NCI-H69 (cell line): Measurements from ENCODE around the gene VPS9D1.
A peak's percentile ranks its signal among the peaks of the same experiment; 100 is the strongest.

Experiments used
- DNase-seq: peaks from one replicate; lab custom pipeline; 2025; lab: John Stamatoyannopoulos, UW

The VPS9D1 gene

DNA sequence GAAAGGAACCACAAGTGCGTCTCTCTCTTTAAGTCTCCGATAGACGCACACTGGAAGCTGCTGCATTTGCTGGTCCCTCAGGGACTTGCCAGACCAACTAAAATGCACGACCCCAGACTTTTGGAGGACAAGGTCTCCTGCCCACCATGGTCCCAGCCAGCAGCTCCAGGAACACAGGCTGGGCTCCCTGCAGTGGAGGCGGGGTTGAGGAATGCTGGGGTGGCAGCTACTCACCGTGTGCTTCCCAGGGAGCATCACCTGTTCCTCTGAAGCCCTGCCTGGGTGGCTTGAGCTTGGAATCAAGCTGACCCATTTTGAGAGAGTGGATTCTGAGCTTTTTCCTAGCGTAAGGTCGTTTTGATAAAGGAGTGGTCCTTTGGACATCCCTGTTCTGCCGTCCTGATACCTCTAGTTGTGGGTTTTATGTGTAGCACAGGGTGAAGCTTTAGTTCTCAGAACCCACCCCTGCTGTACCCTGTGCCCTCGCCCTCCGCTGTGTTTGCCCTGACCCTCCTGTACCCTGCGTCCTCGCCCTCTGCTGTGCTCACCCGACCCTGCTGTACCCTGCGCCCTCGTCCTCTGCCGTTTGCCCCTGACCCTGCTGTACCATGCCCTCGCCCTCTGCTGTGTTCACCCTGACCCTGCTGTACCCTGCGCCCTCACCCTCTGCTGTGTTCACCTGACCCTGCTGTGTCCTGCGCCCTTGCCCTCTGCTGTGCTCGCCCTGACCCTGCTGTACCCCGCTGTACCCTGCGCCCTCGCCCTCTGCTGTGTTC, 11.6 kb upstream of the VPS9D1 start:
- DNase-seq, result no peak

DNA sequence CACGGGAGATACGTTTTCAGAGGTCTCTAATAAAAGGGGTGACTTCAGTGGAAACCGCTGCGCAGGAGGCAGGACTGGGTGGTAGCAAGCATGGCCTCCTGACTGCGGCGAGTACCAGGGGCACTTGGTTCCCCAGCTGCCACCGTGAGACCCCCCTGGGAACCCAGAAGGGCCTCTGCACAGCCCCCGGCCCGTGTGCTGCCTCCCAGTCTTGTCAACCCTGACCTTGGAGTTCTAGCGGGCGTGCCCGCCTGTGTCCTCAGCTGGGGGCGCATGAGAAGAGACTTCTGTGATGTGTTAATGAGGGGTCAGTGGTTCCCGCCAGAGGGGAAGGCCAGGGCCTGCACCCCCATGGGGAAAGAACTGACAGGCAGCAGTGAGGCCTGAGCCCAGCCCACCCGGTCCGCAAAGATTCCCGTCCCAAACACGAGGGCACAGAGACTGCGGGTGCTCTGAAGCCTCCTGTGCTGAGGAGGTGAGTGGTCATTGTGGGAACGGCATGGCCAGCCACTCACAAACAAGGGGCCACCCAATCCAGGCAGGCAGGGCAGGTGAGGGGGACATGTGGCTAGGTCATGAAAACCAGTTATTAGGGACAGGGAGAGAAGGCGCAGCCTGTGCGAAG, 10.0 kb upstream of the VPS9D1 start:
- DNase-seq, result no peak

DNA sequence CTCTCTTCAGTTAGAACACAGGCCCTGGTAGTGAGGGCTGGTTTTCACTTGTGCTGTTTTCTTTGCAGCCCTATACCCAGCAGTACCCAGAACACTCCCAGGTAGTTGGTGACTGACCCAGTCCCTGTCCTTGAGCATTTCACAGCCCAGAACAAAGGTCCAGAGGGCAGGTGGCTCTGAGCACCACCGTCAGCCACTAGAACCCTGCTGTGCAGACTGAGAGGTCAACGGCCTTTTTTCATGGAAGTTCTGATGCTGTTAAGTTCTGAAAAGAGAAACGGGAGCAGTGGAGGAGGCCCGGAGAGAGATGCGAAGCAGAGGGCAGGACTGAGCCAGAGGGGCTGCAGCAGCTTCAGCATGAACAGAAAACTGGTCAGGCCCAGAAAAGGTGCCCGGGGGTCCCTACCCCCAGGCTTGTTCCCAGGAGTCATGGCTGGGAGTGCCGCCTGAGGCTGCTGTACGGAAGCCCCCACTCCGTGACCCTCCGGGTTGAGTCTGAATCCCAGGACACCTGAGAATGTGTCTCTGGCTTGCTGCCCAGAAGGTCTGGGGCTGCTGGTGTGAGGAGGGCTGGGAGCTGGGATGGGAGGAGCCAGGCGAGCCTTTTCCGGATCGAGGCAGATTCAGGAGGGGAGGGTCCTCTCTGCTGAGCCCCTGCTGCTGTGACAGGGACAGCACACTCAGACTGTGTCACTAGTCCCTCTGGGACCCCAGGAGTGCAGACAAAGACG, 9.3 kb upstream of the VPS9D1 start:
- DNase-seq, result peak; percentile 10

DNA sequence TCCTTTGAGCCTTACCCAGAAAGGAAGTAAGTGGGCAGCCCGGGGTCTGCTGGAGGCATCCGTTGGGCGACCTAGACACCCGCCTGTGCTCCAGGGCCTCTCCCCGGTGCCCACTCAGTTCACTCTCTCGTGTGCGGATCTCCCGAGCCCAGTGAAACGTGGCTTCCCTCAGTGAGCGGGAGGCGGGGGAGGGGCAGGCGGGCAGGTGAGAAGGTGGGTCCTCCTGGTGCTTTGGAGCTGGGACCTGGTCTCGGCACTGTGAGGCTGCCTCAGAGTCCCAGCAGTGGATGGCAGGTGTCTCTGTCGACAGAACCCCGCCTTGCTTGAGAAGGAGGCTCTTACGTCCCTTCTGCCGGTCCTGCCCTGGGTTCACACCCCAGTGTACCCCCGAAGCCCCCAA, 8.6 kb upstream of the VPS9D1 start:
- DNase-seq, result no peak

DNA sequence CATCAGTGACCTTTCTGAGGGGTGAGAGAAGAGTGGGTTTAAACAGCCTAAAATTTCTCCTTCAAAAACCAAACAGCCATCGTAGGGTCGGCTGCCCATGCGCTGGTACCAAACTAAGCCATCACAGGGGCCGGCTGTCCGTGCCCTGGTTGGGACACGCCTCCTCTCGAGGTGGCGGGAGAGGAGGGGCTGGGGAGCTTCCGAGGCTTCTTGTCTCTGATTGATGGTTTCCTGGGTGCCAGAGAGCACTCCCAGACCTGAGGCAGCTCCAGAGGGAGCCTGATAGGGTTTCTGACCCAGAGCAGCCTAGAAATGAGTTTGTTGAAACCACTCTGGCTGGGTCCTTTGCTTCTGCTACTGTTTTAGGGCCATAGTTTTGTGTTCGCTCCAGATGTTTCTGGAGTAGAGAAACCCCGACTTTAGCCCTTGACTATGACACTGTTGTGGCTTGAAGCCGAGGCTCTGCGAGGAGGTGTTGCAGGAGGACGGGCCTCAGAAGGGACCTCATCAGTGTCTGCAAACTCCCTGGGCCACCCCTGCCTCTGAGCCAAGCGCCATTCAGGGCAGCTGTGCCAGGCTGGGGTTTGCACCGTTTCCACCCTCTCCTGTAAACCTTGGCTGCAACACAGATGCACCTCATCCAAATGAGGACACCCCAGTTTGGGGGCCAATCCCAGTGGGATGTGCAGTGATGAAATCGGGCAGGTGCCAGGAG, 6.9 kb upstream of the VPS9D1 start:
- DNase-seq, result no peak

DNA sequence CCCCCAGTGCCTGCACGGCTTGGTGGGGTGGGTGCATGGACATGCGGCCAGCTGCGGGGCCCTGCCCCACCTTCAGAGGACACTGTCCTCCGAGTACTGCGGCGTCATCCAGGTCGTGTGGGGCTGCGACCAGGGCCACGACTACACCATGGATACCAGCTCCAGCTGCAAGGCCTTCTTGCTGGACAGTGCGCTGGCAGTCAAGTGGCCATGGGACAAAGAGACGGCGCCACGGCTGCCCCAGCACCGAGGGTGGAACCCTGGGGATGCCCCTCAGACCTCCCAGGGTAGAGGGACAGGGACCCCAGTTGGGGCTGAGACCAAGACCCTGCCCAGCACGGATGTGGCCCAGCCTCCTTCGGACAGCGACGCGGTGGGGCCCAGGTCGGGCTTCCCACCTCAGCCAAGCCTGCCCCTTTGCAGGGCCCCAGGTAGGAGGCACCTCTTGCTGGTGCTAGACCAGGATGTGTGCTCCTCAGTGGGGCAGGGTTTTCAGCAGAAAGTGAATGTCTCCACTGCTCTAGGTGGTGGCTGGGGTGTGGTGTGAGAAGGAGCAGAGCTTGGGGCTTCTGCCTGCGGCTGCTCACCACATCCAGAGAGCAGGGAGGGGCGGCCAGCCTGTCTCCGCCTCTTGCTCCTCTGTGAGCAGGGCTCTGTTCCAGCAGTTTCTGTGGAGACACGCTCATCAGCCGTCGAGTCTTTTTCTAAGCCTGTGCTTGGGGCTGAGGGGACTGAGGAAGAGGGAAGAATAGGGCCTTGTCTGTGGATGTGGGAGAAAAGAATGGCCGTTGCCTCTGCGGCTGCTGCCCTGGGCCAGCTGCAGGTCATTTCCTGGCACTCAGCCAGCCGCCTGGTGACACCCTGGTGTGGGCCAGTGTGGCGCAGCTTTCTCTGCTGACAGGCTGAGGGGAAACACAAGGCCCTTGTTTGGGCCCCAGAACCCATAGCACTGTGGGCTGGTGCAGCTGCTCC, 2.9 kb upstream of the VPS9D1 start:
- no peak for DNase-seq

DNA sequence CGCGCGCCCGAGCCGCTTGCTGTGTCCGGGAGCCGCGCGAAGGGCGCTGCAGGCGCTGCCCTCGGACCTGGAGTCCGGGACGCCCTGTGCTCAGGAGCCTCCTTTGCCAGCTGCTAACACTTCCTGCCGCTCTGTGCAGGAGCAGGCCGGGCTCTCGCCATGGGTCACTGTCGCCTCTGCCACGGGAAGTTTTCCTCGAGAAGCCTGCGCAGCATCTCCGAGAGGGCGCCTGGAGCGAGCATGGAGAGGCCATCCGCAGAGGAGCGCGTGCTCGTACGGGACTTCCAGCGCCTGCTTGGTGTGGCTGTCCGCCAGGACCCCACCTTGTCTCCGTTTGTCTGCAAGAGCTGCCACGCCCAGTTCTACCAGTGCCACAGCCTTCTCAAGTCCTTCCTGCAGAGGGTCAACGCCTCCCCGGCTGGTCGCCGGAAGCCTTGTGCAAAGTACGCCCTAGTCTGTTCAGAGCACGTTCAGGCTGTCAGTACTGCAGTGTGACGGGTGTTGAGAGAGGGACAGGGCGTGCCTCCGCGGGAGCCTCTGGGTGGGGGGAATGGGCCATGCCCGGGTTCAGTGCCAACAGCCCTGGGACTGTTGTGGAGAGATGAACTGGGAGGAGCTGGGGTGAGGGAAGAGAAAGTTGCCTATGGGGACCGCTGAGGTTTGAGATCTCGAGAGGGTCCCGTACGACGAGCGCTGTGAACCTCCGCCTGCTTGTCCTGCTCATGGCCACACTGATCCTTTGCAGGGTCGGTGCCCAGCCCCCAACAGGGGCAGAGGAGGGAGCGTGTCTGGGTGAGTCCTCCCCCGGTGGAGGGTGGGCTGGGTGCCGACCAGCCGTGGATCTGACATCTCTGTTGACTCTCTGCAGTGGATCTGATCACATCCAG, 1.9 kb upstream of the VPS9D1 start:
- DNase-seq, result no peak

DNA sequence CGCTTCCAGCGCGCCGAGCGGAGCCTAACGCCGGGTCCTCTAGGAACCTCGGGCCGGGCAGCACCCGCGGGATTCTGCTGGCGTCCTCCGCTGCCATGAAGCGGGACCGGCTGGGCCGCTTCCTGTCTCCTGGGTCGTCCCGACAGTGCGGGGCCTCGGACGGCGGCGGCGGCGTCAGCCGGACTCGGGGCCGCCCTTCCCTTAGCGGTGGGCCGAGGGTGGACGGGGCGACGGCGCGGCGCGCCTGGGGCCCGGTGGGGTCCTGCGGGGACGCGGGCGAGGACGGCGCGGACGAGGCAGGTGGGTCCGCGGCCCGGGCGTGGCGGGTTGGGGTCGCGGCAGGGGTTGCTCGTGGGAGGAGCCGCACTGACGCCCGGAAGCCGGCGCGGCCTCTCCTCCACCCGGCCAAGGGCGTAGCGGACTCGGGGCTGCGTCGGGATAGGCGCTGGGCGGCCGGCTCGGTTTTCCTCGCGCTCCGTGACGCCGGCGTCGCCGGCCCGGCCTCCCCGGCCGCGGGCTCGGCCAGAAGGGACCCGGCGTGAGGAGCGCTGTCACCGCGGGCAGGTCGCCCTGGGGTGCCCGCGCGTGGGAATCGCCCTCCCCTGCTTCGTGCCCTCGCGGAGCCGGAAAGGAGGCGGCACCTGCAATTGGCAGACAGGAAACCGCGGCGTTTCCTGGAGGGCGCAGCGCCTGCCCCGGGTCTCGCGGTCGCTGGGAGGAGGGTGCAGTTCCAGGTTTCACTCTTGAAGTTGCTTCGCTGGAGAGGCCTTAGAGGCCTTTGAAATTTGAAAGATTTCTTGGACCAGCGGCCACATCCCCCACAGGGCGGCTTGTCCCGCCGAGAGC, 1.1 kb upstream of the VPS9D1 start:
- peak; percentile 58 for DNase-seq

DNA sequence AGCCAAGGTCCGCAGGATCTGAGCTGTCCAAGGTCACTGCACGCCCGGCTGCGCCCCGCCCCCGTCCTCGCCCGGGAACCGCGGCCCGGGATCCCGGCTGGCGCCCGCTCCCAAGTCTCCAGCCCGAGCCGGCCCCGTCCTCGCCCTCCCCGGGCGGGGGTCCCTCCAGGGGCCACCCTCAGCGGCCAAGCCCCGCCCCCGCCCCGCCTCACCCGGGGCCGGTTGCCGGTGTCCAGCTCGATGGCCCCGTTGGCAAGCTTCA, 216 bp downstream of the VPS9D1 start:
- DNase-seq, result no peak

DNA sequence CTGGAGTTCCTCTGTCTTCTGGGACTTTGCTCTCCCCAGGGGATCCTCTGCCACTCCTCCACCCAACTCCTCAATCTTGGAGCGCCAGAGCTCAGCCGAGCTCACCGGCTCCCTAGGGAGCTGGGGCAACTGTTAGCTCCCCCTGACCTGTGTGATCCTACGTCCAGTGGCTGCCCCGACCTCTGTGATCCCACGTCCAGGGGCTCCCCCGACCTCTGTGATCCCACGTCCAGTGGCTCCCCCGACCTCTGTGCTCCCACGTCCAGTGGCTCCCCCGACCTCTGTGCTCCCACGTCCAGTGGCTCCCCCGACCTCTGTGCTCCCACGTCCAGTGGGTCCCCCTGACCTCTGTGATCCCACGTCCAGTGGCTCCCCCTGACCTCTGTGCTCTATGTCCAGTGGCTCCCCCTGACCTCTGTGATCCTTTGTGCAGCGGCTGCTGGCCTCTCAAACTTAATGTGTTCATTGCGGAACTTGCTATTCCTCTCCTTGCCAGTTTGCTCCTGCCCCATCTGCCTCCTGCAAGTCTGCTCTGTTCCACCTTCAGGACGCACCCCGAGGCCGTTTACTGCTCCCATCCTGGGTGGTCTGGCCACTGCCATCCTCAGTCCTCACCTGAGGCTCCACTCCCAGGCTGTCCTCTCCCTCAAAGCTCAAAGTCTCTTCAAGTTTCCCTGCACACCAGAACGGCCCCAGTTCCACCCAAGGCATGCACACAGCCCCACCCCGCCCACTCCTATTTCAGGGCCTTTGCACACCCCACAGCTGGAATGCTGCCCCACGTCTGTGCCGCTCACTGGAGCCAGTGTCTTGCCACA, 2.8 kb downstream of the VPS9D1 start:
- DNase-seq, result no peak

DNA sequence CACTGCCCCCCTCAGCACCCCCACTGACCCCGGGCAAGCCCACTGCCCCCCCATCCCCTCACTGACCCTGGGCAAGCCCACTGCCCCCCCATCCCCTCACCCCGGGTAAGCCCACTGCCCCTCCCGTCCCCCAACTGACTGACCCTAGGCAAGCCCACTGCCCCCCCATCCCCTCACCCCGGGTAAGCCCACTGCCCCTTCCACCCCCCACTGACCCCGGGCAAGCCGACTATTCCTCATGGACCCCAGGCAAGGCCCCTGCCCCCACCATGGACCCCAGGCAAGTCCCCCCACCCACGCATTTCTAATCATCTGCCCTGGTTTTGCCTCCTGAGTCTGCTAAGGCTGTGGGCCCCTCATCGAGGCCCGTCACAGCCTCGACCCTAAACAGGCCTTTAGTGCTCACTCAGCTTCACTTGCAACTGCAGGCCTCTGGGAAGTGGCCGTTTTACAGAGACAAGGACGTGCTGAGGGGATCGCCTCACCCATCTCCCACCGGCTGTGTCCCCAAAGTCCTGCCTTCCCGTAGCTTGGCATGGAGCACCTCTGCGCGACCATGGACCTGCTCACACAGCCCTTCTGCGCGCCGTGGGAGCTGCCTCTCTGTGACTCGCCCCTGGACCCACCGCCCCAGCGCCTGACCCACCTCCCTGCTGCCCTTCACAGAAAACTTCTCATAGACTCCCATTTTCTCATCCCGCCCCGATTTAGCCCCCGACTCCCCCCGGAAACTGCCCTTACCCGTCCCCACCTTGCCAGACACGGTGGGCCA, 3.6 kb downstream of the VPS9D1 start:
- DNase-seq, result no peak

DNA sequence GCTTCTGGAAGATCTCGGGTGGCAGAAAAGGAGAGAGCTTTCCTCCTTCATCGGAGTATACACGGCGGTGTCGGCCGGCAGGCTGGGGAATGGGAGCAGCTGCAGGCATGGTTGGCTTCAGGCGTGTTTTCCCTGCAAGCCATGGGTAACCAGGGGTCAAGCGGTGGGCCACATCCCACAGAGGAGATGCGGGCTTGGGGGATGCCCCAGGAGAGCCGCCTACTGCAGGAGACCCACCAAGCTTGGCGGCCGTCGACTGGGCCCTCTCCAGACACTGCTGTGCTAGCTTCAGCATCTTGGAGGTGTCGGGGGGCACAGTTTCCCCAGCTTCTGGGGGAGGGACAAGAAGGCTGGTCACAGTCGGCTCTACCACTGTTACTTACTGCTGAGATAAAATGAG, 4.2 kb downstream of the VPS9D1 start:
- no peak for DNase-seq

DNA sequence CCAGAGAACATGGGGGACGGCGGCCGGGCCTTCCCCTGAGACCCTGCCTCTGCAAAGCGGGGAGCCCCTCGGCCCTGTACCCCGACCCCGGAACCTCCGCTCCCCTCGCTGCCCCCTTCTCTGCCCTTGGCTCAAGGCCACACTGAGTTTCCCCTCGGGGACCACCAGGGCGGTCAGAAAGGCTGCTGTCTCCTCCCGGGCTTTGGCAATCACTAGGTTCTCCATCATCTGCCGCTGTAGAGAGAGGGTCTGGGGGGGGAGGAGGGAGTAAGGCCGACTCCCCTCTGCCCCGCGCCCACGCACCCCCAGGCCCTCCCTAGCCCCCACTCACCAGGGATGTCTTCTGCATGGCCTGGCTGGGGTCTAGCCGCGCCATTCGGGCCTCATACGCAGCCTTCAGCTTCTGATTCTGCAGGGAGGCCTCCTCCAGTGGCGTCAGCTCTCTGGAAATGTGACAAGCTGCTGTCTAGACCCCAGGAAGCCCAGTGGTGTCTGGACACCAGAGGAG, 8.4 kb downstream of the VPS9D1 start:
- DNase-seq, result peak; percentile 11

DNA sequence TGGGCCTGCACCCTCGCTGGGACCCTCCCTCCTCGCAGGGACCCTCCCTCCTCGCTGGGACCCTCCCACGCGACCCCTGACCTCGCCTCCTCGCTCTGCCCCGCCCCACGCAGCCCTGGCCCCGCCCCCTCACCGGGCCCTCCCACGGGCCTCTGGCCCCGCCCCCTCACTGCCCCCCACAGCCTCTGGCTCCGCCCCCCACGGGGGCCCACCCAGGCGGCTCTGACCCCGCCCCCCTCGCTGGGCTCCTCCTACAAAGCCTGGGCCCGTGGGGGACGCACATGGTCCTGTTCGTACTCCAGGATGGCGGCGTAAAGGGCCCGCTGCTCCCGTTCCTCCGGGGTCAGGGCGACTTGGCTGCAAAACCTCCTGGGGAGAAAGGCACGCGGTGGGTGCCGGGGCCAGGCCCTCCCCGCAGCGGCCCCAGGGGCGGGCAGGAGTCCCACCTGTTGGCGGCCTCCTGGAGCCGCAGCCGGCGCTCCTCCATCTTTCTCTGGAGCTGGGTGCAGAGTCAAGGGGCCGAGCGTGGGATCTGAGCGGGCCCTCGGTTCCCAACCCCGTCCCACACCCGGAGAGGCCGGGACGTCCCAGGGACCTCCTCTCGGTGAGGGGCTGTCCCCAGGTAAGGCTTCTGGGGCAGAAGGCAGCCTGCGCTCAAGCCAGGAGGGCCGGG, 9.0 kb downstream of the VPS9D1 start:
- peak; percentile 65 for DNase-seq

DNA sequence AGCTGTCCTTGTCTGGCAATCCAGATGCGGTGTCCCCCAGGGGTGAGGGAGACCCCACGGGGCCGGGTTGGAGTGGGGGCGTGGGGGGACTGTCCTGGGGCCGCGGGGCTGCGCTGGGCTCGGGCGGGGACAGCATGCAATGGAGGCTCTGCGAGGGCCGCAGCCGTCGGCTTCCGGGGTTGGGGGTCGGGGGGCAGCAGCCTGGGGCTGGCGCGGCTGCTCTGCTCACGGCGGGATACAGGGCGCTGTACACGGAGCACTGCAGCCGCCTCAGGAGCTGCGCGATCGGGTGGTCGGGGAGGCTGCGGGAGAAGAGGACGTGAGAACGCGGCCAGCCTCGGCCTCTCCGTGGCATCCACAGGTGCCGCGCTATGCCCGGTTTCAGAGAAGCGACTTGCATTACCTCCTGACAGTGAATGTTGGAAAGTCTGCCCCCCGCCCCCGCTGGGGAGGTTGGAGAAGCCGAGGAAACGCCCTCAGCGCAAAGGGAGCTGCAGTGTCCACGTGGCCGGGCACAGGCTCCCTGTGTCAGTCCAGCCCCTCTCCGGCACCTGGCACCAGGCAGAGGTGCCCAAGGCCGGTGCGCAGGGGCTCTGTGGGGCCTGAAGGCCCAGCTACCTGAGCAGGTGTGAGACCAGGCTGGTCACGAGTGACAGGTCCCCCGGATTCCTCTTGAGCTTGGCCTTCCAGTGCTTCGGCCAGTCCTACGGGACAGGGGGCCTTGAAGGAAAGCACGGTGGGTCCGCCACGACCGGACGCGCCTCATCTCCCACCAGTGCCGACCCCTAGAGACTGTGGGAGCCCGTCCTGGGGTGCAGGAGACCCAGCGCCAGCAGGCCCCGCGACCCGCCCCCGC, 9.8 kb downstream of the VPS9D1 start:
- DNase-seq, result peak; percentile 37

DNA sequence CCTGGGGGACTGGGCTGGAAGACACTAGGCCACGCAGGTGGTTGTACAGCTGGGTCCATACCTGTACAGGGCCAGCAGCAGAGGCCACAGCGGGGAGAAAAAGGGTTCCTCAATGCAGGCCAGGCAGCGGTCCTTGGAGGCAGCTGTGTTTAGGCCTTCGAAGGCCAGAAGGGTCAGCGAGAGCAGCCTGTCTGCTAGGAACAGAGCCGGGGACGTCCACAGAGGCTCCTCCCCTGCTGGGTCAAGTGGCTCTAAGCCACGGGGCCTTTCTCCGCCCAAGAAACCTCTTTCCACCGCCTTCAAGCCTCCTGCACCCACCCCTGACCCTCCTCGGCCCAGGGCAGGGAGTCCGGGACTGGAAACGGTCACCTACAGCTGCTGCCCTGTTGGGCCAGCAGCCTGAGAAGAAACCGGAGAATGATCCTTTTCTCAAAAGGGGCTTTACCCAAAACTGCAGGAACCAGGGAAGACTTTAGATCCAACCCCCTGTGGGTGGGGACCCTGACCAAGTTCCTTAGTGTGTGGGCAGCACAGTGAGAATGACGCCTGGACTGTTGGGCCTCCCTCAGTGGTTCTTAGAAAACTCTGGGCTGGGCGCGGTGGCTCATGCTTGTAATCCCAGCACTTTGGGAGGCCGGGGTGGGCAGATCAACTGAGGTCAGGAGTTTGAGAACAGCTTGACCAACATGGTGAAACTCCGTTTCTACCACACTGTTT, 10.8 kb downstream of the VPS9D1 start:
- DNase-seq, result no peak
